ENCODE data around the gene DIAPH3. TPM values are rescaled to one million over a fixed set of nuclear protein-coding genes. Genes with fewer than 3 reads are reported as not detected.

Gene DIAPH3
- polyA plus RNA-seq, 1 of the 3 experiments (the other 2 are of a cell fraction), result 5.4 TPM

DNA sequence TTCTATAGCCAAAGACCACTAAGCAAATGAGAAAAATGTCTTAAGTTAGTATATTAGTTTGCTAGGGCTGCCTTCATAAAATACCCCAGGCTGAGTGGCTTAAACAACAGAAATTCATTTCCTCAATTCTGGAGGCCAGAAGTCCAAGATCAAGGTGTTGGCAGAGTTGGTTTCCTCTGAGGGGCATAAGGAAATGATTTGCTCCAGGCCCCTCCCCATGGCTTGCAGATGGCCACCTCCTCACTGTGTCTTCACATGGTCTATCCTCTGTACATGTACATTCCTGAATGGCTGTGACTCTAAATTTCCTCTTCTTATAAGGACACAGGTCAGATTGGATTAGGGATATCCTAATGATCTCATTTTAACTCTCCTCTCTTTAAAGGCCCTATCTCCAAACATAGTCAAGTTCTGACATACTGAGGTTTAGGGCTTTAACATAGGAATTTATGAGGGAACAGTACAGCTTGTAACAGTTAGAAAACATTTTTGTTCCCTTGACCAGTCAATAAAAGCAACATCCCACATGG lies 307.4 kb downstream of the DIAPH3 start:
- Histone ChIP-seq H2AFZ (ENCODE audit: low read depth) (no peak overlapping the region), H3F3A (replicated peaks; ENCODE audit: insufficient read depth) (no peaks in the 10 kb centered on the region), H3K79me2 (ENCODE audit: insufficient read depth) (no peaks in the 10 kb centered on the region), H3K9ac (no peak overlapping the region), H3K27me3 (ENCODE audit: insufficient read depth) (no peaks in the 10 kb centered on the region), H3K4me1 (ENCODE audit: control insufficient read depth in 1 of 2, insufficient read depth in 2 of 2, low read depth in 1 of 2, low read length in 1 of 2) (no peaks in the 10 kb centered on the region; a peak in 1 of 4 replicates), H3K4me3 (ENCODE audit: low read depth in 2 of 2, low read length in 1 of 2) (no peak overlapping the region), H3K36me3 (replicated peaks in 1 of 2; ENCODE audit: control insufficient read depth in 1 of 2, insufficient read depth in 2 of 2, low read length in 1 of 2) (peaks cover 0 to 8% of the 10 kb centered on the region in 2 experiments), H3K4me2 (no peak overlapping the region), H4K20me1 (ENCODE audit: insufficient read depth) (no peaks in the 10 kb centered on the region), H3K9me3 (no peaks in the 10 kb centered on the region), H3K27ac (ENCODE audit: low read depth in 2 of 2, low read length in 1 of 2) (no peak overlapping the region), H3K9me2 (no peaks in the 10 kb centered on the region)
- no peak for TF ChIP-seq MEF2A (IDR thresholded peaks at IDR 0.05; ENCODE audit: borderline replicate concordance, low read depth)
- no peak for TF ChIP-seq CHD2 (IDR thresholded peaks at IDR 0.05; ENCODE audit: low read length, partially characterized antibody)
- TF ChIP-seq, protein P1, sequence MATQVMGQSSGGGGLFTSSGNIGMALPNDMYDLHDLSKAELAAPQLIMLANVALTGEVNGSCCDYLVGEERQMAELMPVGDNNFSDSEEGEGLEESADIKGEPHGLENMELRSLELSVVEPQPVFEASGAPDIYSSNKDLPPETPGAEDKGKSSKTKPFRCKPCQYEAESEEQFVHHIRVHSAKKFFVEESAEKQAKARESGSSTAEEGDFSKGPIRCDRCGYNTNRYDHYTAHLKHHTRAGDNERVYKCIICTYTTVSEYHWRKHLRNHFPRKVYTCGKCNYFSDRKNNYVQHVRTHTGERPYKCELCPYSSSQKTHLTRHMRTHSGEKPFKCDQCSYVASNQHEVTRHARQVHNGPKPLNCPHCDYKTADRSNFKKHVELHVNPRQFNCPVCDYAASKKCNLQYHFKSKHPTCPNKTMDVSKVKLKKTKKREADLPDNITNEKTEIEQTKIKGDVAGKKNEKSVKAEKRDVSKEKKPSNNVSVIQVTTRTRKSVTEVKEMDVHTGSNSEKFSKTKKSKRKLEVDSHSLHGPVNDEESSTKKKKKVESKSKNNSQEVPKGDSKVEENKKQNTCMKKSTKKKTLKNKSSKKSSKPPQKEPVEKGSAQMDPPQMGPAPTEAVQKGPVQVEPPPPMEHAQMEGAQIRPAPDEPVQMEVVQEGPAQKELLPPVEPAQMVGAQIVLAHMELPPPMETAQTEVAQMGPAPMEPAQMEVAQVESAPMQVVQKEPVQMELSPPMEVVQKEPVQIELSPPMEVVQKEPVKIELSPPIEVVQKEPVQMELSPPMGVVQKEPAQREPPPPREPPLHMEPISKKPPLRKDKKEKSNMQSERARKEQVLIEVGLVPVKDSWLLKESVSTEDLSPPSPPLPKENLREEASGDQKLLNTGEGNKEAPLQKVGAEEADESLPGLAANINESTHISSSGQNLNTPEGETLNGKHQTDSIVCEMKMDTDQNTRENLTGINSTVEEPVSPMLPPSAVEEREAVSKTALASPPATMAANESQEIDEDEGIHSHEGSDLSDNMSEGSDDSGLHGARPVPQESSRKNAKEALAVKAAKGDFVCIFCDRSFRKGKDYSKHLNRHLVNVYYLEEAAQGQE (IDR thresholded peaks at IDR 0.05; ENCODE audit: low read depth, low read length), result no peak
- POLR2A ChIA-PET, result no interaction called here
- no peak for DNase-seq
- CTCF ChIA-PET, result no interaction called here

DNA sequence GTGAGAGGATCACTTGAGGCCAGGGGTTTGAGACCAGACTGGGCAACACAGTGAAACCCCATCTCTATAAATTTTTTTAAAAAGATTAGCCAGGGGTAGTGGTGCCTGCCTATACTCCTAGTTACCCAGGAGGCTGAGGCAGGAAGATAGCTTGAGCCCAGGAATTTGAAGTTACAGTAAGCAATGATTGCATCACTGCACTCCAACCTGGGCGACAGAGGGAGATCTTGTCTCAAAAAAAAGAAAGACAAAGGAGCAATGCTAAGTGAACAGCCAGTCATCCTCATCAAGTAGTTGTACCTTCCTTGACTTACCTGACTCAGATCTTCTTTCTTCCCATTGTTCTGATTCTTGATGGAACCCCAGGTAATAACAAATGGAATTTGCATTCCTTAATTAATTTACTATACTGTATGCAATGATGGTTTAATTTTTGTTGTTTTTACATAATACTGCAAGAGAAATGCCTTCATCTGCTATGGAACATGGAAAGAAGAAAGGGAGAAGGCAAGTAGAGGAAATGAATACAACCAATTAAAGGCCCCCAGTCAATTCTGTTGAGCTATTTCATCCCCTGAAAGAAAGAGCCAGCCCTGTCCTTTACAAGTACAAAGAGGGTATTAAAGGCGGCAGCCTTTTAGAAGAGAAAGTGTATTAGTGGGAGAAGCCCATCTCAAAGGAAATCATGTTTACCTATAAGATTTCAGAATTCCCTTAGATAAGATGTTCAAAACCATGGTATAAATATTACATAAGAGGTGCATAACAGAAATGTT lies 316.7 kb downstream of the DIAPH3 start:
- no peak overlapping the region for H2AFZ ChIP-seq (ENCODE audit: low read depth)
- no peaks in the 10 kb centered on the region for H3K9me2 ChIP-seq
- no peak overlapping the region for H3K27ac ChIP-seq (ENCODE audit: low read depth in 2 of 2, low read length in 1 of 2)
- POLR2A ChIA-PET, result no interaction called here
- CTCF ChIA-PET, result interaction anchor here (1.0 to 1.3 kb wide), 3 partner anchors 9 to 75 kb away, joined by 3 to 4 read pairs (median 3); no protein-coding TSS in a partner anchor
- H3K9me3 ChIP-seq, result no peaks in the 10 kb centered on the region
- H3K4me2 ChIP-seq, result no peak overlapping the region
- H3K79me2 ChIP-seq (ENCODE audit: insufficient read depth), result no peaks in the 10 kb centered on the region
- peaks cover 0 to 9% of the 10 kb centered on the region in 2 experiments; a peak in 1 of 4 replicates for H3K4me1 ChIP-seq (ENCODE audit: control insufficient read depth in 1 of 2, insufficient read depth in 2 of 2, low read depth in 1 of 2, low read length in 1 of 2)
- H3K27me3 ChIP-seq (ENCODE audit: insufficient read depth), result no peaks in the 10 kb centered on the region
- H3K9ac ChIP-seq, result no peak overlapping the region
- DNase-seq, result no peak
- H3F3A ChIP-seq (replicated peaks; ENCODE audit: insufficient read depth), result no peaks in the 10 kb centered on the region
- 96% methylated on average over 2 of the region's 2 CpGs for WGBS (ENCODE audit: low lambda C conversion rate)
- H3K36me3 ChIP-seq (replicated peaks in 1 of 2; ENCODE audit: control insufficient read depth in 1 of 2, insufficient read depth in 2 of 2, low read length in 1 of 2), result no peaks in the 10 kb centered on the region
- no peak overlapping the region for H3K4me3 ChIP-seq (ENCODE audit: low read depth in 2 of 2, low read length in 1 of 2)
- H4K20me1 ChIP-seq (ENCODE audit: insufficient read depth), result no peaks in the 10 kb centered on the region
- TF ChIP-seq TAF1 (IDR thresholded peaks at IDR 0.05; ENCODE audit: borderline replicate concordance, low read depth, low read length) (no peak), TEAD4 (IDR thresholded peaks at IDR 0.05; ENCODE audit: borderline replicate concordance, insufficient read depth) (no peak), EP300 (IDR thresholded peaks at IDR 0.05; ENCODE audit: borderline replicate concordance in 1 of 2, low read depth in 1 of 2, low read length in 1 of 2) (no peak), FOSL2 (IDR thresholded peaks at IDR 0.05; ENCODE audit: borderline replicate concordance, low read depth) (no peak), RFX5 (IDR thresholded peaks at IDR 0.05; ENCODE audit: low read length) (no peak), RCOR1 (IDR thresholded peaks at IDR 0.05; ENCODE audit: low read length) (no peak), FOXJ3 (CRISPR knock-in tag; IDR thresholded peaks at IDR 0.05) (no peak), JUND (IDR thresholded peaks at IDR 0.05) (no peak), SMC3 (IDR thresholded peaks at IDR 0.05; ENCODE audit: low read depth, low read length) (no peak), YY1 (IDR thresholded peaks at IDR 0.05; ENCODE audit: low read depth) (no peak)
- TF ChIP-seq, protein P2, sequence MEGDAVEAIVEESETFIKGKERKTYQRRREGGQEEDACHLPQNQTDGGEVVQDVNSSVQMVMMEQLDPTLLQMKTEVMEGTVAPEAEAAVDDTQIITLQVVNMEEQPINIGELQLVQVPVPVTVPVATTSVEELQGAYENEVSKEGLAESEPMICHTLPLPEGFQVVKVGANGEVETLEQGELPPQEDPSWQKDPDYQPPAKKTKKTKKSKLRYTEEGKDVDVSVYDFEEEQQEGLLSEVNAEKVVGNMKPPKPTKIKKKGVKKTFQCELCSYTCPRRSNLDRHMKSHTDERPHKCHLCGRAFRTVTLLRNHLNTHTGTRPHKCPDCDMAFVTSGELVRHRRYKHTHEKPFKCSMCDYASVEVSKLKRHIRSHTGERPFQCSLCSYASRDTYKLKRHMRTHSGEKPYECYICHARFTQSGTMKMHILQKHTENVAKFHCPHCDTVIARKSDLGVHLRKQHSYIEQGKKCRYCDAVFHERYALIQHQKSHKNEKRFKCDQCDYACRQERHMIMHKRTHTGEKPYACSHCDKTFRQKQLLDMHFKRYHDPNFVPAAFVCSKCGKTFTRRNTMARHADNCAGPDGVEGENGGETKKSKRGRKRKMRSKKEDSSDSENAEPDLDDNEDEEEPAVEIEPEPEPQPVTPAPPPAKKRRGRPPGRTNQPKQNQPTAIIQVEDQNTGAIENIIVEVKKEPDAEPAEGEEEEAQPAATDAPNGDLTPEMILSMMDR (IDR thresholded peaks at IDR 0.05), result no peak
- TF ChIP-seq, protein P1 (IDR thresholded peaks at IDR 0.05; ENCODE audit: low read depth, low read length), result no peak
- TF ChIP-seq, protein P3, sequence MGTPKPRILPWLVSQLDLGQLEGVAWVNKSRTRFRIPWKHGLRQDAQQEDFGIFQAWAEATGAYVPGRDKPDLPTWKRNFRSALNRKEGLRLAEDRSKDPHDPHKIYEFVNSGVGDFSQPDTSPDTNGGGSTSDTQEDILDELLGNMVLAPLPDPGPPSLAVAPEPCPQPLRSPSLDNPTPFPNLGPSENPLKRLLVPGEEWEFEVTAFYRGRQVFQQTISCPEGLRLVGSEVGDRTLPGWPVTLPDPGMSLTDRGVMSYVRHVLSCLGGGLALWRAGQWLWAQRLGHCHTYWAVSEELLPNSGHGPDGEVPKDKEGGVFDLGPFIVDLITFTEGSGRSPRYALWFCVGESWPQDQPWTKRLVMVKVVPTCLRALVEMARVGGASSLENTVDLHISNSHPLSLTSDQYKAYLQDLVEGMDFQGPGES (IDR thresholded peaks at IDR 0.05; ENCODE audit: low read depth, low read length), result no peak

Data from SK-N-SH (cell line).